Sigmoid colon (tissue), 7 donors: ENCODE results near the gene MMD2. TPM values are rescaled to one million over a fixed set of nuclear protein-coding genes. Genes with fewer than 3 reads are reported as not detected.
A peak's percentile ranks its signal among the peaks of the same experiment; 100 is the strongest.

Experiments used
- DNase-seq: peaks from one replicate; pipeline ENCODE4 v3.0.0-alpha.2; 2019
- H3K27ac ChIP-seq, 4 donors: fragments of 200-600 bp; sonication (generic); one replicate each; pipeline ENCODE4 v1.5.1; 2016 to 2019; ENCODE audit warnings: mild to moderate bottlenecking in 1 of 4
- H3K27me3 ChIP-seq, 3 donors: fragments of 200-600 bp; sonication (generic); one replicate each; pipeline ENCODE4 v1.5.1; 2019; ENCODE audit warnings: mild to moderate bottlenecking in 1 of 3
- H3K36me3 ChIP-seq, 4 donors: fragments of 200-600 bp; sonication (generic); one replicate each; pipeline ENCODE4 v1.5.1; 2016 to 2019
- H3K4me1 ChIP-seq, 4 donors: fragments of 200-600 bp; sonication (generic); one replicate each; pipeline ENCODE4 v1.5.1; 2017 to 2019
- H3K4me3 ChIP-seq, 4 donors: fragments of 200-600 bp; sonication (generic); one replicate each; pipeline ENCODE4 v1.5.1; 2017 to 2019; ENCODE audit warnings: mild to moderate bottlenecking in 2 of 4, moderate library complexity in 1 of 4
- H3K9me3 ChIP-seq, 4 donors: fragments of 200-600 bp in 3 of 4; sonication (generic) in 3 of 4; one replicate each; pipeline versions ENCODE4 v1.5.1 to v1.6.1; 2013 to 2019
- EP300 ChIP-seq, 4 donors: sonication (generic); formaldehyde crosslinking; IDR thresholded peaks; one replicate each; pipeline ENCODE4 v1.6.1; 2017; ENCODE audit warnings: antibody characterized with exemption in 4 of 4
- POLR2A ChIP-seq, 2 donors: fragments of 450-650 bp; IDR thresholded peaks; one replicate each; pipeline ENCODE4 v1.6.1; 2016; ENCODE audit warnings: antibody characterized with exemption in 2 of 2, mild to moderate bottlenecking in 2 of 2, moderate library complexity in 2 of 2
- POLR2AphosphoS5 ChIP-seq, 4 donors: sonication (generic); formaldehyde crosslinking; IDR thresholded peaks; one replicate each; pipeline ENCODE4 v1.6.1; 2017; ENCODE audit warnings: antibody characterized with exemption in 4 of 4
- WGBS, 2 donors: extraction: QIAGEN DNeasy Blood & Tissue Kit; methylation state at CpG; one replicate each; pipeline ENCODE4 v1.1.7; 2013; 5-methylcytosine and 5-hydroxymethylcytosine counted together
- intact Hi-C: fragments of 100-400 bp; cut with DNase I; formaldehyde crosslinking; loops from one replicate; pipeline ENCODE4 v1.15.1; 2023
- polyA plus RNA-seq, 3 donors: library from polyadenylated mRNA; stranded (reverse); fragments of 200-250 nt; gene quantifications; one replicate each; pipeline ENCODE4 v1.2.3, GENCODE V29; 2013
- total RNA-seq, 4 donors: library from RNA; depleted of rRNA; stranded (reverse); fragments of >200 nt; gene quantifications; one replicate each; pipeline ENCODE4 v1.1.0, GENCODE V29; 2016
- TF ChIP-seq, protein P1 (sequence below), 4 experiments: fragments of 450-650 bp in 3 of 4; fragments of 200-600 bp in 1 of 4; IDR thresholded peaks; one replicate each; pipeline ENCODE4 v1.5.1; 2016 to 2019; ENCODE audit warnings: antibody characterized with exemption in 4 of 4, mild to moderate bottlenecking in 3 of 4, moderate library complexity in 2 of 4
- donor health status: healthy with polysubstance abuse.
- donor health status: Bipolar disorder and iron deficiency.
- donor health status: healthy.

Gene MMD2
- total and polyA plus RNA-seq, 7 donors: 0.13 to 0.71 TPM; not detected in 5

DNA sequence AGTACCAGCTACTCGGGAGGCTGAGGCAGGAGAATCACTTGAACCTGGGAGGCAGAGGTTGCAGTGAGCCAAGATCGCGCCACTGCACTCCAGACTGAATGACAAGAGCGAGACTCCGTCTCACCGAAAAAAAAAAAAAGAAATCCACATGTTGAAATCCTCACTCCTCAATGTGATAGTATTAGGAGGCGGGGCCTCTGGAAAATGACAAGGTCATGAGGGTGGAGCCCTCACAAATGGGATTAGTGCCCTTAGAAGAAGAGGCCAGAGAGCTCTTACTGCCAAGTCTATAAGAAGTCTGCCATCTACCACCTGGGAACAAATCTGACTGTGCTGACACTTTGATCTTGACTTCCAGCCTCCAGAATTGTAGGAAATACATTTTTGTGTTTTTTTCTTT lies 10.6 kb downstream of the MMD2 start:
- WGBS, 2 donors: 93 to 95% methylated on average over 7 of the region's 7 CpGs
- H3K9me3 ChIP-seq: peaks cover 0 to 4% (median 0%) of the 10 kb centered on the region in 4 donors
- TF ChIP-seq, protein P1, sequence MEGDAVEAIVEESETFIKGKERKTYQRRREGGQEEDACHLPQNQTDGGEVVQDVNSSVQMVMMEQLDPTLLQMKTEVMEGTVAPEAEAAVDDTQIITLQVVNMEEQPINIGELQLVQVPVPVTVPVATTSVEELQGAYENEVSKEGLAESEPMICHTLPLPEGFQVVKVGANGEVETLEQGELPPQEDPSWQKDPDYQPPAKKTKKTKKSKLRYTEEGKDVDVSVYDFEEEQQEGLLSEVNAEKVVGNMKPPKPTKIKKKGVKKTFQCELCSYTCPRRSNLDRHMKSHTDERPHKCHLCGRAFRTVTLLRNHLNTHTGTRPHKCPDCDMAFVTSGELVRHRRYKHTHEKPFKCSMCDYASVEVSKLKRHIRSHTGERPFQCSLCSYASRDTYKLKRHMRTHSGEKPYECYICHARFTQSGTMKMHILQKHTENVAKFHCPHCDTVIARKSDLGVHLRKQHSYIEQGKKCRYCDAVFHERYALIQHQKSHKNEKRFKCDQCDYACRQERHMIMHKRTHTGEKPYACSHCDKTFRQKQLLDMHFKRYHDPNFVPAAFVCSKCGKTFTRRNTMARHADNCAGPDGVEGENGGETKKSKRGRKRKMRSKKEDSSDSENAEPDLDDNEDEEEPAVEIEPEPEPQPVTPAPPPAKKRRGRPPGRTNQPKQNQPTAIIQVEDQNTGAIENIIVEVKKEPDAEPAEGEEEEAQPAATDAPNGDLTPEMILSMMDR (IDR thresholded peaks at IDR 0.05): no peak
- H3K27ac ChIP-seq: no peak overlapping the region
- peaks cover 0 to 23% (median 6%) of the 10 kb centered on the region in 3 donors for H3K27me3 ChIP-seq
- H3K36me3 ChIP-seq: no peaks in the 10 kb centered on the region
- H3K4me3 ChIP-seq: no peak overlapping the region
- no peak for DNase-seq
- intact Hi-C loops: no loop called here
- no peaks in the 10 kb centered on the region for H3K4me1 ChIP-seq

GRCh38 chr7:4945949-4946348 lies 13.0 kb downstream of the MMD2 start:
- peaks cover 0 to 14% (median 0%) of the 10 kb centered on the region in 3 donors for H3K27me3 ChIP-seq
- intact Hi-C loops: no loop called here
- H3K4me3 ChIP-seq: no peak overlapping the region
- no peaks in the 10 kb centered on the region for H3K4me1 ChIP-seq
- 96 to 97% methylated on average over 26 of the region's 26 CpGs for WGBS, 2 donors
- no peaks in the 10 kb centered on the region for H3K36me3 ChIP-seq
- no peak for TF ChIP-seq POLR2A (IDR thresholded peaks at IDR 0.05)
- no peak overlapping the region for H3K27ac ChIP-seq
- no peak for DNase-seq
- H3K9me3 ChIP-seq: peaks cover 0 to 4% (median 0%) of the 10 kb centered on the region in 4 donors

DNA sequence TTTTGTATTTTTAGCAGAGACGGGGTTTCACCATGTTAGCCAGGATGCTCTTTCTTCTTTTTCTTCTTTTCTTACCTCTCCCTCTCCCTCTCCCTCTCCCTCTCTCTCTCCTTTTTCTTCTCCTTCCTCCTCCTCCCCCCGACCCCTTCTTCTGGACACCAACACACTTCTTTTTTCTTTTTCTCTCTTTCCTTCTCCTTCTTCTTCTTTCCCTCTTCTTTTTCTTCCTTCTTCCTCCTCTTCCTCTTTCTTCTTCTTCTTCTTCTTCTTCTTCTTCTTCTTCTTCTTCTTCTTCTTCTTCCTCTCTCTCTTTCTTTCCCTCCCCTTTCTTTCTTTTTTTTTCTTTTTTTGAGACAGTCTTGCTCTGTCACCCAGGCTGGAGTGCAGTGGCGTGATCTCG lies 14.0 kb downstream of the MMD2 start:
- Histone ChIP-seq H3K9me3 (peaks cover 0 to 4% (median 0%) of the 10 kb centered on the region in 4 donors), H3K27ac (no peak overlapping the region), H3K36me3 (no peaks in the 10 kb centered on the region), H3K4me3 (no peak overlapping the region), H3K27me3 (peaks cover 0 to 14% (median 0%) of the 10 kb centered on the region in 3 donors), H3K4me1 (no peaks in the 10 kb centered on the region)
- TF ChIP-seq POLR2AphosphoS5 (IDR thresholded peaks at IDR 0.05) (no peak), POLR2A (IDR thresholded peaks at IDR 0.05) (no peak), EP300 (IDR thresholded peaks at IDR 0.05) (no peak)
- TF ChIP-seq, protein P1 (IDR thresholded peaks at IDR 0.05): no peak
- intact Hi-C loops: no loop called here
- 83 to 84% methylated on average over 4 of the region's 4 CpGs for WGBS, 2 donors
- DNase-seq: no peak

GRCh38 chr7:4943297-4943696 lies 15.7 kb downstream of the MMD2 start:
- no peaks in the 10 kb centered on the region for H3K4me1 ChIP-seq
- intact Hi-C loops: no loop called here
- H3K36me3 ChIP-seq: no peaks in the 10 kb centered on the region
- WGBS, 2 donors: 92 to 94% methylated on average over 10 of the region's 10 CpGs
- TF ChIP-seq POLR2A (IDR thresholded peaks at IDR 0.05): no peak
- TF ChIP-seq POLR2AphosphoS5 (IDR thresholded peaks at IDR 0.05): no peak
- TF ChIP-seq, protein P1 (IDR thresholded peaks at IDR 0.05): no peak
- no peak for TF ChIP-seq EP300 (IDR thresholded peaks at IDR 0.05)
- H3K9me3 ChIP-seq: peaks cover 0 to under 1% (median 0%) of the 10 kb centered on the region in 4 donors
- DNase-seq: no peak
- H3K27me3 ChIP-seq: peaks cover 0 to 7% (median 0%) of the 10 kb centered on the region in 3 donors
- no peak overlapping the region for H3K27ac ChIP-seq
- no peak overlapping the region for H3K4me3 ChIP-seq

DNA sequence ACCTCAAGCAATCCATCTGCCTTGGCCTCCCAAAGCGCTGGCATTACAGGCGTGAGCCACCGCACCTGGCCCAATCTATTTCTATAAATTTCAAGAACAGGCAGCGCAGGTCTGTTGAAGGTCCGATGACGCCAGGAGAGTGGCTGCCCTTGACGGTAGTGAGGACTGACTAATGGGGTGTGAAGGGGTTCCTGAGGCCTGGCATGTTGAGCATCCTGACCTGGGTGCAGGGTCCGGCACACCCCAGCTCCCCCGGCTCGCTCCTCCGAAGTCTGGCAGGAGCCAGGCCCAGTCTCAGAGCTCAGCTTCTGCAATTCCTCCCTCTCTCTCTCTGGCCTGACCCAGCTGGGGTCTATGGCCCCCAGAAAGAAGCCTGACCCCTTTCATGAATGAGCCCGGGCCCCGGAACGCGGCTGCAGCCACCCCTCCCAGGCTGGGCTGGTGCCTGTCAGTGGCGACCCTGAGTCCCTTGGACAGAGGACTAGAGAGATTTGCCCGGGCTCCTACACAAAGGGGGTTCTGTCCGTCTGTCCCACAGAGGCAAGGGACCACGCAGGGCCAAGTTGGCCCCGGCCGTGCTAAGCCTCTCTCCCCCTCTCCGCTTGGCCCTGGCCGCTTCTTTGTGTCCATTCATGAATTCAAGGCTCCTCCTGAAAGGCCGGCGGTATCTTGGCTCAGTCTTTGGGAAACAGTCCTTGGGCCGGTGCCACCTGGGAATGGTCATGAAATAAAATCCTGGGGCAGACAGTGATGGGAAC lies 18.8 kb downstream of the MMD2 start:
- peak; percentile 68 for DNase-seq
- Histone ChIP-seq H3K4me1 (no peaks in the 10 kb centered on the region), H3K27ac (no peak overlapping the region), H3K27me3 (no peaks in the 10 kb centered on the region), H3K4me3 (no peak overlapping the region), H3K36me3 (no peaks in the 10 kb centered on the region), H3K9me3 (no peaks in the 10 kb centered on the region)
- TF ChIP-seq, protein P1 (IDR thresholded peaks at IDR 0.05): no peak
- TF ChIP-seq POLR2A (IDR thresholded peaks at IDR 0.05) (no peak), POLR2AphosphoS5 (IDR thresholded peaks at IDR 0.05) (no peak), EP300 (IDR thresholded peaks at IDR 0.05) (no peak)
- WGBS, 2 donors: 85 to 87% methylated on average over 26 of the region's 26 CpGs
- intact Hi-C loops: no loop called here
